Measurements from ENCODE around the gene SERGEF. TPM values are rescaled to one million over a fixed set of nuclear protein-coding genes. Genes with fewer than 3 reads are reported as not detected.

SERGEF gene
- polyA plus RNA-seq, 3 donors: 14.3 to 33.7 (median 33.3) TPM

- H3K36me3 Mint-ChIP-seq: no peaks in the 10 kb centered on the region
- peaks cover 0 to 2% (median 0%) of the 10 kb centered on the region in 7 donors for H3K9me3 Mint-ChIP-seq
- peaks cover 0 to 6% (median 0%) of the 10 kb centered on the region in 3 donors for H3K27me3 Mint-ChIP-seq (ENCODE audit: low read depth in 3 of 3)
- Histone ChIP-seq H2AFZ (ENCODE audit: insufficient read depth, low read depth, low read length, poor library complexity, severe bottlenecking) (no peak overlapping the region), H3K27ac (ENCODE audit: low read depth in 1 of 2, low read length in 2 of 2) (no peak overlapping the region), H3K4me3 (replicated peaks in 1 of 3; ENCODE audit: low read depth in 2 of 3, low read length in 3 of 3) (no peak overlapping the region), H3K4me2 (replicated peaks; ENCODE audit: extremely low read depth, low read length, poor library complexity, severe bottlenecking) (no peak overlapping the region), H3K27me3 (ENCODE audit: control insufficient read depth in 2 of 2, insufficient read depth in 2 of 2, low read length in 2 of 2) (no peaks in the 10 kb centered on the region), H4K20me1 (ENCODE audit: insufficient read depth, low read length) (no peaks in the 10 kb centered on the region), H3K9ac (ENCODE audit: insufficient read depth, low read length, poor library complexity, severe bottlenecking) (no peak overlapping the region), H3K79me2 (ENCODE audit: insufficient read depth, low read length) (no peaks in the 10 kb centered on the region), H3K4me1 (ENCODE audit: control insufficient read depth in 1 of 2, insufficient read depth in 2 of 2, low read length in 2 of 2) (no peaks in the 10 kb centered on the region), H3K36me3 (replicated peaks in 1 of 2; ENCODE audit: control insufficient read depth in 1 of 2, insufficient read depth in 2 of 2, low read length in 2 of 2) (no peaks in the 10 kb centered on the region), H3K9me3 (replicated peaks in 1 of 2; ENCODE audit: control insufficient read depth in 1 of 2, insufficient read depth in 1 of 2, low read length in 2 of 2) (no peaks in the 10 kb centered on the region)
- intact Hi-C loops (cut with micrococcal nuclease): no loop called here
- DNase-seq: no peak
- H3K27ac Mint-ChIP-seq: no peak overlapping the region
- no peak overlapping the region for H3K4me3 Mint-ChIP-seq
- TF ChIP-seq, protein P1, sequence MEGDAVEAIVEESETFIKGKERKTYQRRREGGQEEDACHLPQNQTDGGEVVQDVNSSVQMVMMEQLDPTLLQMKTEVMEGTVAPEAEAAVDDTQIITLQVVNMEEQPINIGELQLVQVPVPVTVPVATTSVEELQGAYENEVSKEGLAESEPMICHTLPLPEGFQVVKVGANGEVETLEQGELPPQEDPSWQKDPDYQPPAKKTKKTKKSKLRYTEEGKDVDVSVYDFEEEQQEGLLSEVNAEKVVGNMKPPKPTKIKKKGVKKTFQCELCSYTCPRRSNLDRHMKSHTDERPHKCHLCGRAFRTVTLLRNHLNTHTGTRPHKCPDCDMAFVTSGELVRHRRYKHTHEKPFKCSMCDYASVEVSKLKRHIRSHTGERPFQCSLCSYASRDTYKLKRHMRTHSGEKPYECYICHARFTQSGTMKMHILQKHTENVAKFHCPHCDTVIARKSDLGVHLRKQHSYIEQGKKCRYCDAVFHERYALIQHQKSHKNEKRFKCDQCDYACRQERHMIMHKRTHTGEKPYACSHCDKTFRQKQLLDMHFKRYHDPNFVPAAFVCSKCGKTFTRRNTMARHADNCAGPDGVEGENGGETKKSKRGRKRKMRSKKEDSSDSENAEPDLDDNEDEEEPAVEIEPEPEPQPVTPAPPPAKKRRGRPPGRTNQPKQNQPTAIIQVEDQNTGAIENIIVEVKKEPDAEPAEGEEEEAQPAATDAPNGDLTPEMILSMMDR (IDR thresholded peaks at IDR 0.05): no peak
- WGBS (ENCODE audit: insufficient coverage): 90% methylated on average over 2 of the region's 3 CpGs
- H3K4me1 Mint-ChIP-seq: no peaks in the 10 kb centered on the region
Observed at GRCh38 chr11:17775035-17775348, 237.9 kb downstream of the SERGEF start.

DNA sequence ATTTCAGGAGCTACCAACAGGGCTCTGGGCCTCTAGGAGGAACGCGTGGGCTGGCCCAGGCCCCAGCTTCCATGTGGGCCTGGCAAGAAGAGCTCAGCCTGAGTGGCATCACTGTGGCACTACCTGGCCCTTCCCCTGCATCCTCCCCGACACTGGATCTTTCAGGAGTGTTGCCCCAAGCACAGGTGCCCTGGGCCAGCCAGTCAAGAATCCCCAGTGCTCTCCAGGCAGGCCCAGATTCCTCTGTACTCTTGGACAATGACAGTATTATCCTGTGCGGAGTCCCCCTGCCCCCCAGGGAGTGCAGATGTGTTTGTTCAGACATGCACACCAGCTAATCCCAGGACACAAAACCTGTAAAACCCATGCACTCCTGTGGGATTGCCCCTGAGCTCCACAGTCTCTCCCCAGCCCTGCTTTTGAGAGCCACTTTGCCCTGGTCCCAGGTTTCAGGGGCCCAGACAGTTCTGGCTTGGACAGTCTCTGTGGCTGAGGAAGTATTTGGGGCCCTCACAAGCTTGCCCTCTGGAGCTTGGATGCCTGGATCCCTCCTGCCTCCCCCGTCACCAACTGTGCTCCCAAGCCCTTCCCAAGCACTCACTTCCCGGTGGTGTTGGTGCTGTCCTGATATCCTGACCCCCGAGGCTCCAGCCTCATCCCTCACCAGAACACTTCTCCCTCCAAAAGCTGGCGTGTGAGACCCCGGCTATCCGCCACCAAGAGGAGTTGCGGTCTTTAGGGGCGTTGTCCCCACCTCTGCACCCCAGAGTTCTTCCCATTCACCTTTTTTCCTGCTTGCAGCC, 238.4 kb downstream of the SERGEF start:
- Histone ChIP-seq H3K9ac (ENCODE audit: insufficient read depth, low read length, poor library complexity, severe bottlenecking) (no peak overlapping the region), H2AFZ (ENCODE audit: insufficient read depth, low read depth, low read length, poor library complexity, severe bottlenecking) (no peak overlapping the region), H3K27me3 (ENCODE audit: control insufficient read depth in 2 of 2, insufficient read depth in 2 of 2, low read length in 2 of 2) (no peaks in the 10 kb centered on the region), H3K4me2 (replicated peaks; ENCODE audit: extremely low read depth, low read length, poor library complexity, severe bottlenecking) (no peak overlapping the region), H3K27ac (ENCODE audit: low read depth in 1 of 2, low read length in 2 of 2) (no peak overlapping the region), H3K36me3 (replicated peaks in 1 of 2; ENCODE audit: control insufficient read depth in 1 of 2, insufficient read depth in 2 of 2, low read length in 2 of 2) (no peaks in the 10 kb centered on the region), H3K4me1 (ENCODE audit: control insufficient read depth in 1 of 2, insufficient read depth in 2 of 2, low read length in 2 of 2) (no peaks in the 10 kb centered on the region), H4K20me1 (ENCODE audit: insufficient read depth, low read length) (no peaks in the 10 kb centered on the region), H3K9me3 (replicated peaks in 1 of 2; ENCODE audit: control insufficient read depth in 1 of 2, insufficient read depth in 1 of 2, low read length in 2 of 2) (no peaks in the 10 kb centered on the region), H3K4me3 (replicated peaks in 1 of 3; ENCODE audit: low read depth in 2 of 3, low read length in 3 of 3) (no peak overlapping the region), H3K79me2 (ENCODE audit: insufficient read depth, low read length) (no peaks in the 10 kb centered on the region)
- no peak for DNase-seq
- Mint-ChIP-seq H3K36me3 (no peaks in the 10 kb centered on the region), H3K27ac (no peak overlapping the region), H3K4me1 (no peaks in the 10 kb centered on the region), H3K27me3 (ENCODE audit: low read depth in 3 of 3) (peaks cover 0 to 6% (median 0%) of the 10 kb centered on the region in 3 donors), H3K9me3 (peaks cover 0 to 2% (median 0%) of the 10 kb centered on the region in 7 donors), H3K4me3 (no peak overlapping the region)
- intact Hi-C loops (cut with micrococcal nuclease): no loop called here
- TF ChIP-seq, protein P1 (IDR thresholded peaks at IDR 0.05): no peak
- 94% methylated on average over 7 of the region's 12 CpGs for WGBS (ENCODE audit: insufficient coverage)

Data from CD14-positive monocyte (primary cell).